Choroid plexus epithelial cell (primary cell): ENCODE measurements around the gene PIM2.

Source experiments
- DNase-seq: peaks from one replicate; pipeline ENCODE4 v3.0.0-alpha.2; 2010; ENCODE audit warnings: low read depth
- H3K4me3 ChIP-seq: 2 replicates; pipeline ENCODE4 v1.5.1; 2011; ENCODE audit warnings: low read depth, mild to moderate bottlenecking, control low read depth, low read length, moderate library complexity
- TF ChIP-seq, protein P1 (sequence below): conservative IDR thresholded peaks from 2 replicates; pipeline ENCODE4 v1.5.1; 2011; ENCODE audit warnings: low read depth, mild to moderate bottlenecking, control low read depth, inconsistent platforms, low read length, moderate library complexity

The PIM2 gene

DNA sequence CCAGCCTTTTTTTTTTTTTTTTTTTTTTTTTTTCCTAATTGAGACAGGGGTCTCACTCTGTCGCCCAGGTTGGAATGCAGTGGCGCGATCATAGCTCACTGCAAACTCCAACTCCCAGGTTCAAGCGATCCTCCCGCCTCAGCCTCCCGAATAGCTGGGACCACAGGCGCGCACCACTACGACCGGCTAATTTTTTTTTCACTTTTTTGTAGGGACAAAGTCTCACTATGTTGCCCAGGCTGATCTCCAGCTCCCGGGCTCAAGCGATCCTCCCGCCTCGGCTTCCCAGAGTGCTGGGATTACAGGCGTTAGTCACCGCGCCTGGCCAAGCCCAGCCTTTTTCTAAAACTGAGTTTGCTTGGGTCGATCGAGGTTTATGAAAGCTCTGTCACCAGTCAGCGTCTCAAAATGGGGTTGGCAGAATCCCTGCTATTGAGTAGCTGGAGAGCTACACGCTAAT is 39.8 kb upstream of the PIM2 start:
- TF ChIP-seq, protein P1, sequence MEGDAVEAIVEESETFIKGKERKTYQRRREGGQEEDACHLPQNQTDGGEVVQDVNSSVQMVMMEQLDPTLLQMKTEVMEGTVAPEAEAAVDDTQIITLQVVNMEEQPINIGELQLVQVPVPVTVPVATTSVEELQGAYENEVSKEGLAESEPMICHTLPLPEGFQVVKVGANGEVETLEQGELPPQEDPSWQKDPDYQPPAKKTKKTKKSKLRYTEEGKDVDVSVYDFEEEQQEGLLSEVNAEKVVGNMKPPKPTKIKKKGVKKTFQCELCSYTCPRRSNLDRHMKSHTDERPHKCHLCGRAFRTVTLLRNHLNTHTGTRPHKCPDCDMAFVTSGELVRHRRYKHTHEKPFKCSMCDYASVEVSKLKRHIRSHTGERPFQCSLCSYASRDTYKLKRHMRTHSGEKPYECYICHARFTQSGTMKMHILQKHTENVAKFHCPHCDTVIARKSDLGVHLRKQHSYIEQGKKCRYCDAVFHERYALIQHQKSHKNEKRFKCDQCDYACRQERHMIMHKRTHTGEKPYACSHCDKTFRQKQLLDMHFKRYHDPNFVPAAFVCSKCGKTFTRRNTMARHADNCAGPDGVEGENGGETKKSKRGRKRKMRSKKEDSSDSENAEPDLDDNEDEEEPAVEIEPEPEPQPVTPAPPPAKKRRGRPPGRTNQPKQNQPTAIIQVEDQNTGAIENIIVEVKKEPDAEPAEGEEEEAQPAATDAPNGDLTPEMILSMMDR, result no peak
- DNase-seq, result peak; percentile 59
- H3K4me3 ChIP-seq, result peak overlapping the region; percentile 56

DNA sequence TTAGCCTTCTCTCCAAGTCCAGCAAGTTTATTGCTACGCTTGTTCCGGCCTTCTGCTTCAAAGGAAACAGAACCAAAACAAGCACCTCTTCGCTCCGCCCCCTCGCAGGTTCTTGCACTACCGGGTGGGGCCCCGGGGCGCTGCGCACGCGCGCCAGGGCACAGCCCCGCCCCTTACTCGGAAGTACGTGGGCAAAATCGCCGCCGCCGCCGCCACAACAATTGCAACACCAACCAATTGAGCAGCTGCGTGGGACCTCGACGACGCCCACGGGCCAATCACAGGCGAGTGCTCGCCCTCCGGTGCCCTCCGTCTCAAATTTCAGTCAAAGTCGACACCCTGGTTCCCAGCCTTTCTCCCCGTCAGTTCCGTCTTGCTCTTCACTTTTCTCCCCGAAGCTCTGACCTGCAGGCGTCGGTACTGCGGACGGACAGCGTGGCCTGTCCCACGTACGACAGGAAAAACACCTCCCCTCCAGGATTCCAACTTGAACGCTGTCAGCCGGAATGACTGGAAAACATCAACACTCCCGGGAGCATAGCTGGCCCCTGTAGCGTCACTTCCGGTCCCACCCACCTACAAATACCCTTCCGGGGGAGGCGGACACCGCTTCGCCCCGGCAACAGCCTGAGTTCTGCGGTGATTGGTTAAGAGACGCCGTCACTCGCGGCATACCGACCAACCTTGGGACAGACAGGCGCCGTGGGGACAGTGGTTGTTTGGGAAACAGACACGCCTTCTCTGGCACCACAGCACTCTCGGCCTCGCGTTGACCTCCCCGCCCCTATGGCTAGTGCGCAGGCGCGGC is 39.2 kb upstream of the PIM2 start:
- DNase-seq, result peak; percentile 99
- TF ChIP-seq, protein P1, result no peak
- peak overlapping the region; percentile 70 for H3K4me3 ChIP-seq

DNA sequence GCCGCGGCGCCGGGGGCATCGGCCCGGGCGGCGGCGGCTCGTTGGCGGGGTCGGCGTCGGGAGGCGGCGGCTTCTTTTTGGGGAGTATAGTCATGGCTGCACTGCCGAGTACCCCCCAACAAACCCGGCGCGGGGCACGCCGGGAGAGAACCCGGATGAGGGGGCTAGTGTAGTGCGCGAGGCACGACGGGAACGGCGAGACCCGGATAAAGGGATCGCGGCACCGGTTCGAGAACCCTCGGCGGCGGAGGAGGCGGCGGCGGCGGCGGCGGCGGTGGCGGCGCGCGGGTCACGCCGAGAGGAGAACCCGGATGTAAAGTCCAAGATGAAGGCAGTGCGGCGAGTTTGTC is 38.6 kb upstream of the PIM2 start, which contains the start of gene OTUD5:
TSS of gene OTUD5 (minus strand) at position 131 of the 350 bp plus-strand sequence. CDS start at position 94, 37 bp downstream.
- TF ChIP-seq, protein P1, result no peak
- no peak for DNase-seq

DNA sequence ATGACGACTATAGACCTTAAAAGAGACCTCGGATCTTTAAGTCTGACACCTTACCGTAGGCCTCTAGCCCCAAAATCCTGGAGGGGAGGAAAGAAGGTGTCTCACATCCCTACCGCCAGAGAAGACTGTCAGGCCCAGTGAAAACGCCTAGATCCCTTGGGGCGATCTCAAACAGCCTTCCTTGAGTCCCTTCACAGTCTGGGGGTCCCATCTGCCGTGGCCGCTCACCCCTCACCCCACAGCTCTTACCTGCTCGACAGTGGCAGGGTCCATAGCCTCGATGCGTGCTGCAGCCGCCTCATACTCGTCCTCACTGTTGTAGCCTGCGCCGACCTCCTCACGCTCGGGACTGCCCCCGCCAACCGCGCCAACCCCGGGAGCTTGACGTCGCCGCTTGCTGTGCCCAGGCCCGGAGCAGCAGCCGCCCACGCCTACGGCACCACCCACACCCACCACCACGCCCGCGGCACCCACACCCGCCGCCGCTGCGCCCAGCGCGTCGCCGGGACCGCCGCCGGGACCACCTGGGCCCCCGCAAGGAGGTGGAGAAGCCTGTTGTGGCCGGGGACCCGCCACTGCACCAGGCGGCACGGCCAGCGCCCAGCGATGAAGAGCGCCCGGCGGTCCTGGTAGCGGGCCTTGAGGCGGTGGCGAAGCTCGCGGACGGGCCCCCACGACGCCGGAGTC is 38.0 kb upstream of the PIM2 start:
- DNase-seq, result no peak
- peak overlapping the region; percentile 70 for H3K4me3 ChIP-seq
- TF ChIP-seq, protein P1, result no peak

More for the DNA sequence above, 38.6 kb upstream of the PIM2 start, which contains the start of gene OTUD5:
- peak within 1 kb of the TSS; percentile 70 for H3K4me3 ChIP-seq

DNA sequence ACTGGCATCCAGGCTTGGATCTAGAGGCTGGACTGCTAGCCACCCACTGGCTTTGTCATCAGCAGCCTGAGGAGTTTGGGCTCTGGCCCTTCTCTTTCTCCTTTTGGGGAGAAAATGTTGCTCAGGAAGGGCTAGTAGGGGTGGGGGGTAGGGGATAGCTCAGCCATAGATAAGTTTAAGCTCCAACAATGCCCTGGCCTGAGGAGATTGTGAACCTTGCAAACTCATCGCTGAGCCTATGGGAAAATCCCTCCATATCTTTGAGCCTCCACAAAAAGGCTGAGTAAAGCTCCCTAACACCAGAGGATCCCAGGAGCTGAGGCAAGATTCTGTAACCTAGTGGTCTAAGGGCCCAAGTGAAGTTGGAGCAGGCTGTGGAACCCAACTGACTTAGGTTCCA is 29.8 kb upstream of the PIM2 start:
- H3K4me3 ChIP-seq, result no peak overlapping the region
- TF ChIP-seq, protein P1, result no peak
- no peak for DNase-seq

DNA sequence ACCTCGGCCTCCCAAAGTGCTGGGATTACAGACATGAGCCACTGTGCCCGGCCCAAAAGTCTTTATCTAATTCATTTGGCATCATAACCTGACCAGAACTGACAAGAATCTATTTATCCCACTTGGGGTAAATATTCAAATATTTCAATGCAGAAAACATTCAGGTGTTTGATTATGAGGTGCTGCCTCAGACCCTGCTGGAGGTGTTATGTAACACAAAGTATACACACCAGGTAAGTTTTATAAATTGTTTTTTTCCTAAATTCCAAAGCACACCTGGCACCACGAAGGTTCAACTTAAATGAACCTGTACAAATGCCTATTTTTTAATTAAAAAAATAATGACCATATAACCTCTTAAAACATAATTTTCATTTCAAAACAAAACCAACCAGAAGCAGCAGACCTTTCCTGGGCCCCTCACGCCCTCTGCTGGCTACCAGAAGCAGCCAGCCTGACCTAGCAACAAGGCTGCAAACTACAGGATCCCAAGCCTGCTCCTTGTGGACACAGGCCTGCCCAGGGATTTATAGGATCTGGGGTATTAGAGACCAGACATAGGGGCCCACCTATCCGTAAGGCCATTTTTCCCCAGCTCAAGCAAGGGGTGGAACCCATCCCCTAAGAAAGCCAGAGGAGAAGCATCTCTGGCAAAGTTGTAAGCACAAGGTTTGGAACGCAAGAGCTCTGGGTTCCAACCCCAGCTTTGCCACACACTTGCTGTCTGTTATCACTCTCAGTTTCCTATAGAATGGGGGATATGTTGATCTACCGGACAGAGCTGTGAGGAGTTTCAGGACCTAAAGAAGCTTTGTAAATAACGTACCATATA is 26.9 kb upstream of the PIM2 start:
- TF ChIP-seq, protein P1, result peak; percentile 84
- DNase-seq, result peak; percentile 66
- H3K4me3 ChIP-seq, result no peak overlapping the region
